ENCODE results near the gene TRA2A. TPM values are rescaled to one million over a fixed set of nuclear protein-coding genes. Genes with fewer than 3 reads are reported as not detected.
"Not testable (repeated sequence)": the region's sequence is repeated elsewhere in the genome, so short reads cannot be mapped to it uniquely, and the experiment has no call there.

Gene TRA2A
- 27.6 and 38.0 TPM in 2 replicates for total RNA-seq

DNA sequence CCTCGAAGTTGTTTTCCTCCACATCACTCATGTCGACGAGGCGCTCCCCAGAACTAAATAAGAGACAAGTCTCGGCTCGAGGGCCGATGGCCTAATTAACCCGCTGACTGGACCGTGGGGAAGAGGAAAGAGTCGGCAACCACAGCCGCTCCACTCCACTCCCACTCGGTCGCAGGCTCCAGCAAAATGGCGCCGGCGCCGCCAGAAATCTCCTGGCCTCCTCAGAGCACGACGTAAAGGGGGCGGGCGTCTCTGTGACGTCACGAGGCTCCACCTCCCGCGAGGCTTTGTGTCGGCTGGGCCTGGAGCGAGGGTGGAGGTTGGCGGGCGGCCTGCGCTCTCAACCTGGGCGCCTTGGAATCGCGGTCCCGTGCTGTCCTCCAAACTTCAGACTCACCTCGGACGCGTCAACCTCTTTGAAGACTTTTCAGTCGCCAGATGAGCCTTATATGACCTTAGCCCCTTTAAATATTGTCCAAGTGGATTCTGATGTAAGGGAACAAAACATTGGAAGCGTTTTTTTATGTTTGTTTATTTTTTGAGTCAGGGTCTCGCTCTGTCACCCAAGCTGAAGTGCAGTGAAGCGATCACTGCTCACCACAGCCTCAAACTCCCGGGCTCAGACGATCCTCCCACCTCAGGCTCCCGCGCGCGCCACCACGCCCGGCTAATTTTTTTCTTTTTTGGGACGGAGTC lies at the start of gene TRA2A:
Gene TRA2A, minus strand, starts transcription at position 188 of the 696 bp plus-strand sequence. Its CDS starts 157 bp downstream, at position 31.
- peak; percentile 85 for DNase-seq (ENCODE audit: low read depth)

DNA sequence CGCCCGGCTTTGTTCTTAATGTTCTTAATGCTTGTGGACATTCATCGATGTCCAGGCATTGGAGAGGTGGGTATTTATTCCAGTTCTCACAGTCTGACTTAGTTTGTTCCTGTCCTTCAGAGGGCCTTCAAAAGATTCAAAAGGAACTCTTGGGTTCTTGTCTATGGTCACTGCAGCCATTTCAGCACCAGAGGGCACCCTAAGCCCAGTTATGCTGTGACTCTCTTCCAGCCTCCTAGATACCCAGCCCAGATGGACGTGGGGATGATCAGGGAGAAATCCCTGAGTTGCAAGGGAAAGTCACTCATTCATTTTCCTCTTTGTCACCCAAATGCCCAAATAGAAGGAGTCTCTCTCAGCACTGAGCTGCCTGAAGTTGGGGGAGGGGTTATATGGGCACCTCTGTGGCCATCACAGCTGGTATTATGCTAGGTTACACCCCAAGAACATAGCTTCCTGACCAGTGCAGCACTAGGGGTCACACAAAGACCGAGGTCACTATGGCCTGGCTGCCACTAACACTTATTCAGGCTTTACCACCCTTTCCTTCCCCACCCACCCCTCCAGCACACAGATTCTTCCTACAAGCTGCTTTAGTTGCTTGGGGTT lies 38.9 kb upstream of the TRA2A start:
- DNase-seq (ENCODE audit: low read depth): peak; percentile 67

DNA sequence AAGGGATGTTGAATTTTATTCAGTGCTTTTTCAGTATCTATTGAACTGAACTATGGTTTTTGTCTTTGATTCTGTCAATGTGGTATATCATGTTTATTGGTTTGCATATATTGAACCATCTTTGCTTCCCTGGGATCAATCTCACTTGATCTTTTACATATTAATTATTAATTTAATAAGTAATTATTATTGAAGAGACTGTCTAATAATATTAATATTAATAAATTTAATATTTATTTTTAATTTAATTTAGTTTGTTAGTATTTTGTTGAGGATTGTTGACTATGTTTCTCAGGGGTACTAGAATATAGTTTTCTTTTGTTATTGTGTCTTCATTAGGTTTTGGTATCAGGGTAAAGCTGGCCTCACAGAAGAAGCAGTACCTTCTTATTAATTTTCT lies 26.5 kb upstream of the TRA2A start:
- no peak for DNase-seq (ENCODE audit: low read depth)

DNA sequence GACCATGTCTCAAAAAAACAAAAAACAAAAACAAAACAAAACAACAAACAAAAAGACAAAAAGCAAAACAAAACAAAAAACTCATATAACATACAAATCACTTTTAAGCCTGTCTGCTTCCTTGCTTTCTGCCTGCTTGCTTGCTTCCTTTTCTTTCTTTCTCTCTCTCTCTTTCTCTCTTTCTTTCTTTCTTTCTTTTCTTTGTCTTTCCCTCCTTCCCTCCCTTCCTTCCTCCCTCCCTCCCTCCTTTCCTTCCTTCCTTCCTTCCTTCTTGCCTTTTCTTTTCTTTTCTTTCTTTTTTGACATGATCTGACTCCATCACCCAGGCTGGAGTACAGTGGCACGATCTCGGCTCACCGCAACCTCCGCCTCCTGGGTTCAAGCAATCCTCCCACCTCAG lies 15.9 kb upstream of the TRA2A start:
- DNase-seq (ENCODE audit: low read depth): no peak

DNA sequence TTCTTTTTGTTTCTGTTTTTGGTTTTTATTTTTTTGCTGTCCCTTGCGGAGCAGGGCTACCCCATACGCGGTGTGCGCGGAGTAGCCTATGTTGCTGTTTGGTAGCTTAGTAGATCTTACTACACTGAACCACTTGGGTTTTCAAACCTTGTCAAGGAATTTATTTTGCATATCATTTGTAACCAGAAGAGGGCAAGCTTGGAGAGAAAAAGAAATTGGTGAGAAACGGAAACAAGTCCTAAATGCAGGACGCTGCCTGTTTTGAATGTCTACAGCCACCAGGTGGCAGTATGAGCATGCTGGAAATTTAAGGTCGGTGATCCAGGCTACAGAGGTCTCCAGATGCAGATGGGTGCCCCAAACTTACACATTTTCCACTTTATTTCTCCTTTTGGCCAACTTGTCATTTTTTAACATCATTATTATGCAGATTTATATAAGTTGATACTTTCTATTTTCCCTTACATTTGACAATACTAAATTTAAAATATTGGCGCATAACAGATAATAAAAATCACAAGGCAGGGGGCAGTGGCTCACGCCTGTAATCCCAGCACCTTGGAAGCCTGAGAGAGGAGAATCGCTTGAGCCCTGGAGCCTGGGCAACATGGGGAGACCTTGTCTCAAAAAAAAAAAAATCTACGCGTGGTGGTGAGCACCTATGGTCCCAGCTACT lies 15.3 kb upstream of the TRA2A start:
- DNase-seq (ENCODE audit: low read depth): peak; percentile 93

GRCh38 chr7:23545493-23545892 lies 13.7 kb upstream of the TRA2A start:
- DNase-seq (ENCODE audit: low read depth): no peak

DNA sequence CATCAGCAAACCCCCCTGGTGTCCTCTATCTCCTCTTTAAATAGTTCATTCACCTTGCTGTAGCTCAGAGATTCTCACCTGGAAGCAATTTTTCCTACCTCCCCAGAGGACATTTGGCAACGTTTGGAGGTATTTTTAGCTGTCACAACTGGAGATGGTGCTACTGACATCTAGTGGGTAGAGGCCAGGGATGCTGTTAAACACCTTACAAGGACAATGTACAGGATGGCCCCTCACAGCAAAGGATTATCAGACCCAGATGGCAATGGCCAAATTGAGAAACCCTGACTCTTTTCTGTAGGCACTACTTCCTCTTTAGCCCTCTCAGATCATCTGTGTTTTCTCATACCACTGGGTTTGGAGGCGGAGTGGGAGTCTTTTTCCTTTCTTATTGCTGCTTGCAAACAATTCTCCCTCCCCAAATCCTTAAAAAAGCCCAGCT lies 13.2 kb upstream of the TRA2A start:
- peak; percentile 57 for DNase-seq (ENCODE audit: low read depth)

DNA sequence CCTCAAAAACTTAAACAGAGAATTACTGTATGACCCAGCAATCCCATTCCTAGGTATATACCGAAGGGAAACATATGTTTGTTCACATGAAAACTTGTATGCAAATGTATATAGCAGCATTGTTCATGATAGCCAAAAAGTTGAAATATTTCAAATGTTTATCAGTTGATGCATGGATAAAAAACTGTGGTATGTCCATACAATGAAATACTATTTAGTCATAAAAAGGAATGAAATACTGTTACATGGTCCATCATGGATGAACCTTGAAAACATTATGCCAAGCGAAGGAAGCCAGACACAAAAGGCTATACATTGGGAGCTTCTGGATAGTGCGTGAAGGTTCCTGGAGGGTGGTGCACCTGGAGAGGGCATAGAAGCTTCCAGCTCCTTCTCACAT lies 11.0 kb upstream of the TRA2A start:
- no peak for DNase-seq (ENCODE audit: low read depth)

DNA sequence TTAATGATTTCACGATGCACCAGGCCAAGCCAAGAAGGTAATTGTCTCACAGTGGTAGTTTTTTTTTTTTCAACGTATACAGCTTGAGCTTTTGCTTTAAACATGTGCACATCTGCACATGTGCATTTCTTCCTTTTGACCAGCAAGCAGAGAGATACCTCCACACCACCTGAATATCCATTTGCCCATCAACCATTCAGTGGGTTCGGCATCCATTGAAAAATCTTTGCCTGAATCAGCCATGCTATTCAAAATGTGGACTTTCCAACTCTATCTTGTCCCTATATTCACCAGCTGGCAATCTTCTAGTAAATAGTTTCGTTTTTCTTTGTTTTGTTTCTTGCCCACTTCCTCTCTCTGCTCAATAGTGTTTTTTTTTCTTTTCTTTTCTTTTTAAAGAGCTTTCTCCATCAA lies 7.7 kb upstream of the TRA2A start:
- no peak for DNase-seq (ENCODE audit: low read depth)

- DNase-seq (ENCODE audit: low read depth): no peak
These were observed 6.5 kb upstream of the TRA2A start for GRCh38 chr7:23538301-23538700.

- no peak for DNase-seq (ENCODE audit: low read depth)
These were observed 1.4 kb upstream of the TRA2A start for GRCh38 chr7:23533238-23533604.

DNA sequence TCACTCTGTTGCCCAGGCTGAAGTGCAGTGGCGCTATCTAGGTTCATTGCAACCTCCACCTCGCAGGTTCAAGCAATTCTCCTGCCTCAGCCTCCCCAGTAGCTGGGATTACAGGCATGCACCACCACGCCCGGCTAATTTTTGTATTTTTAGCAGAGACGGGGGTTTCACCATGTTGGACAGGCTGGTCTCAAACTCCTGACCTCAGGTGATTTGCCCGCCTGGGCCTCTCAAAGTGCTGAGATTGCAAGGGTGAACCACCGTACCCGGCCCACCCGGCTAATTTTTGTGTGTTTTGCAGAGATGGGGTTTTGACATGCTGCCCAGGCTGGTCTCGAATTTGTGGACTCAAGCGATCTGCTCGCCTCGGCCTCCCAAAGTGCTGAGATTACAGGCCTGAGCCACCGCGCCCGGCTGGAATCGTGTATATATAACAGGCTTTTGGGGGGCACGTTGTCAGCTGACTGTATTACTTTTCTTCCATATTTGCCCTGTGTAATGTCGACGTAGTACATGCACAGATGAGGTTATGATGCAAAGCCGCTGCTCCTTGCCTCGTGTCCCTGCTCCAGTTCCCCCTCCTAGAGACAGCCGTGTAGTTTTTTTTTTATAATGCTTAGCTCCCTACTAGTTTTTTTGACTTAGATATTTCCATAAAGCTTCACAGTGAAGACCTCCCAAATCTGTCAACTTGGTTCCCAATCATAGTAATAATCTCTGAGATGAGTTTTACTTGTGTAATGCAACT lies 883 bp upstream of the TRA2A start:
- DNase-seq (ENCODE audit: low read depth): no peak

- peak; percentile 38 for DNase-seq (ENCODE audit: low read depth)
These were observed 559 bp downstream of the TRA2A start for GRCh38 chr7:23531050-23531793.

DNA sequence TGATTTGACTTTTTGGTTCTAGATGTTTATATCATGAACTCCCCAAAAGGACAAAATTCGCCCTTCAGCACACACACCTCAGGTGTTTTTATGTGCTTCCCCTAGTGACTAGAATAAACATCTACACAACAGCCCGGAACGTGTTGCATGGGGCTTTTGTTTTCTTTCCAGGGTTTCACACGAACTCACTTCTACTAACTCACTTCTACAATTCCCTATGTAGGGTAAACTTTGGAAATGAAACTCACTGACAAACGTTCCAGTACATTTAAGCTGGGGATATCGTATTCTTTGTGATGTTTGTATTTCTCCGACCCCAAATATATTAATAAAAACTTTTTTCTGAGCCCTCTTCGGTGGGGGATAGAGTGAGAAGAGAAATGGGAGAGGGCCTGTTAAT lies 1.4 kb downstream of the TRA2A start:
- DNase-seq (ENCODE audit: low read depth): peak; percentile 78

DNA sequence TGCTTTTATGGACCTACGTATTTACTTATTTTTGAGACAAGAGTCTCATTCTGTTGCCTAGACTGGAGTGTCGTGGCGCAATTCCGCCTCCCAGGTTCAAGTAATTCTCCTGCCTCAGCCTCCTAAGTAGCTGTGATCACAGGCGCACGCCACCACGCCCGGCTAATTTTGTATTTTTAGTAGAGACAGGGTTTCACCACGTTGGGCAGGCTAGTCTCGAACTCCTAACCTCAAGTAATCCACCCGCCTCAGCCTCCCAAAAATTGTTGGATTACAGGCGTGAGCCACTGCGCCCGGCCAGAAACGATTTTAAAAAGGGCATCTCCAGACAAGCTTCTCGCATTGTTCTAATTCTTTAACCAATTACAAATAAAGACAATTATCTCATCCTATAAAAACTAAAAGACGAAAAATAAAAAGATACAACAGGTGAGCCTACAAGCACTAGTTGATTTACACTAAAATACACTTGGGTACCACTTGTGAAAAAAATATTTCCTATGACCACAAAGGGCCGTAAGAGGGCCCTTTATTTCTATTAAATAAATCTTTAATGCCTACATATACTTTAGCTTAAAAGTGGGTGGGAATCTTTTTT lies 2.4 kb downstream of the TRA2A start:
- DNase-seq (ENCODE audit: low read depth): no peak

DNA sequence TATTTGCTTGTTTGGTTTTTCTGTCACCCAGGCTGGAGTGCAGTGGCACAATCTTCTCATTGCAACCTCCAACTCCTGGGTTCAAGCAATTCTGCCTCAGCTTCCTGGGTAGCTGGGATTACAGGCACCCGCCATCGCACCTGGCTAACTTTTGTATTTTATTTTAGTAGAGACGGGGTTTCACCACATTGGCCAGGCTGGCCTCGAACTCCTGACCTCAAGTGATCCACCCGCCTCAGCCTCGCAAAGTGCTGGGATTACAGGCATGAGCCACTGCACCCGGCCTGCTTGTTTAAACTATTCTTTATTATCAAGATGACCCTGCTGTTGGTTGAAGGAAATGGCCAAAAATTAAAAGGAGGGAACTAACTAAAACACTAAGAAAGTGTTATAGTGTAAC lies 6.2 kb downstream of the TRA2A start:
- not testable (repeated sequence) for DNase-seq (ENCODE audit: low read depth)

DNA sequence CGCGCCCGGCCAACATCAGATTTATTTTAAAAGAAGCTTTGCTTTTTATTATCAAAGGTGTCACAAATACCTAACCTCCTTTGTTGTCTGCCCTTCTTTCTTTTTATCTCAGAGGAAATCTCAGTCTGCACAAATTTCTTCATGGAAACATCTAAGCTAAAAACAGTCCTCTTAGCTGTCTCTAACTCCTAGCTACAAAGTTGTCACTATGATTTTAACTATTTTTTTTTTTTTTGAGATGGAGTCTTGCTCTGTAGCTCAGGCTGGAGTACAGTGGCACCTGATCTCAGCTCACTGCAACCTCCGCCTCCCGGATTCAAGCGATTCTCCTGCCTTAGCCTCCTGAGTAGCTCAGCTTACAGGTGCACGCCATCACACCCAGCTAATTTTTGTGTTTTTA lies 7.3 kb downstream of the TRA2A start:
- no peak for DNase-seq (ENCODE audit: low read depth)

DNA sequence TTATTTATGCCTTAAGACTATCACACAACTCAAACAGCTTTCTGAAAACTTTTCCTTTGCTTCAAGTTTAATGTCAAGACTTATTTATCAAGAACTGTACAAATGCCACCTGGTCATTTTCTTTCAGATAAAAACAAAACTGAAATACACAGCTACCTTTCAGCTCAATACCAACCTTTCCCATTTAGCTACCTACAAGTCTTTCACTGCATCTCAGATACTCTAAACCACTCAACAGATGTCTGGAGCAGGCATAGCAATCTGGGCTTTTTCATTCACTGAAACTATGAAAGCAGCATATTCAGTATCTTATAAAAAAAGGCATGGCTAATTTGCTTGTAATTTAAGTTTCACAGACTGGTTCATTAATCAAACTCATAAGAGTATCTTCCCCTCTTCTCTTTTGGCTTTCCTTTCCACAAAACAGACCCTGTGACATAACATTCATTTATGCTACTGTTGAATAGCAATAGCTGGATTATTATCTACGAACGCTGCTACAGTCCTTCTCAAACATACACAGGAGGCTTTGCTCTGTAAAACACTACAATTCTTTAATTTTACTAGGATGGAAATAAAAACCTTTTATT lies 8.2 kb downstream of the TRA2A start:
- no peak for DNase-seq (ENCODE audit: low read depth)

- no peak for DNase-seq (ENCODE audit: low read depth)
These were observed 11.2 kb downstream of the TRA2A start for GRCh38 chr7:23520582-23520981.

GRCh38 chr7:23514755-23515154 lies 17.0 kb downstream of the TRA2A start:
- no peak for DNase-seq (ENCODE audit: low read depth)

GRCh38 chr7:23513746-23514145 lies 18.0 kb downstream of the TRA2A start:
- DNase-seq (ENCODE audit: low read depth): not testable (repeated sequence)
